Endothelial cell (in vitro differentiated cells): ENCODE results near the gene DNAJC3. TPM values are rescaled to one million over a fixed set of nuclear protein-coding genes. Genes with fewer than 3 reads are reported as not detected.

Source experiments
- DNase-seq: peaks from one replicate; pipeline ENCODE4 v3.0.0; 2021; ENCODE audit warnings: low spot score
- H3K27ac Mint-ChIP-seq: one replicate; pipeline ENCODE4 v1.8.0; 2021; ENCODE audit warnings: mixed read lengths, inconsistent platforms; ENCODE audit not compliant: unreplicated experiment
- H3K27me3 Mint-ChIP-seq: one replicate; pipeline ENCODE4 v1.8.0; 2021; ENCODE audit warnings: mild to moderate bottlenecking, moderate library complexity, mixed read lengths, inconsistent platforms; ENCODE audit not compliant: unreplicated experiment
- H3K36me3 Mint-ChIP-seq: one replicate; pipeline ENCODE4 v1.8.0; 2021; ENCODE audit warnings: mild to moderate bottlenecking, low read depth, mixed read lengths, inconsistent platforms; ENCODE audit not compliant: unreplicated experiment
- H3K4me1 Mint-ChIP-seq: one replicate; pipeline ENCODE4 v1.8.0; 2021; ENCODE audit warnings: mild to moderate bottlenecking, mixed read lengths, inconsistent platforms; ENCODE audit not compliant: unreplicated experiment
- H3K4me3 Mint-ChIP-seq: one replicate; pipeline ENCODE4 v1.8.0; 2021; ENCODE audit warnings: mild to moderate bottlenecking, mixed read lengths, inconsistent platforms; ENCODE audit not compliant: unreplicated experiment
- H3K9me3 Mint-ChIP-seq: one replicate; pipeline ENCODE4 v1.8.0; 2021; ENCODE audit warnings: mixed read lengths, inconsistent platforms; ENCODE audit not compliant: unreplicated experiment
- total RNA-seq: library from RNA; stranded (reverse); fragmentation: NEBNext Ultra II Directional; extraction: Animal tissue kit (Norgen Biotek cat#: 25700); gene quantifications from one replicate; pipeline ENCODE4 v1.2.1, GENCODE V29; 2021; ENCODE audit not compliant: unreplicated experiment
- TF ChIP-seq, protein P1 (sequence below): fragments of 200-600 bp; sonication (generic); IDR thresholded peaks from one replicate; pipeline ENCODE4 v1.5.0; 2021; ENCODE audit warnings: antibody characterized with exemption; ENCODE audit not compliant: unreplicated experiment

DNAJC3 gene
- total RNA-seq, 1 donor from 2014 or later = 50.3 TPM

DNA sequence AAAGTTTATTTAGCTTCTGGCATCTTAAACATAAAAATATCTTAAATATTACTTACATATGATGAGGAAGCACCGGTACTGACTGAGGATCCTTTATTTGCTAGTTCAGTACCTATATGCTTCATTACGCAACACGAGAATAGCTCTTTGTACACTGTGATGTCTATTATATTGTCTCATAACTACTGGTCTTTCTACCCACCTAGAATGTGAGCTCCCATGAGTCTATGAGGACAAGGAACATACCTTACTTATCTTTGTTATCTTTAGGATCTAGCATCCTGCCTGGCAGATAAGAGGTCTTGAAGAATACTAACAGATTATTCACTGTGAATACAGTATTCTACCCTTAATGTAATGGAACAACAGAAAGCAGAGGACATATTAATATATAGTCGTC lies 124.9 kb downstream of the DNAJC3 start:
- peaks cover 12% of the 10 kb centered on the region for H3K36me3 Mint-ChIP-seq
- H3K4me1 Mint-ChIP-seq = peaks cover 7% of the 10 kb centered on the region
- no peak overlapping the region for H3K27ac Mint-ChIP-seq
- peaks cover 1% of the 10 kb centered on the region for H3K27me3 Mint-ChIP-seq
- no peaks in the 10 kb centered on the region for H3K9me3 Mint-ChIP-seq
- TF ChIP-seq, protein P1, sequence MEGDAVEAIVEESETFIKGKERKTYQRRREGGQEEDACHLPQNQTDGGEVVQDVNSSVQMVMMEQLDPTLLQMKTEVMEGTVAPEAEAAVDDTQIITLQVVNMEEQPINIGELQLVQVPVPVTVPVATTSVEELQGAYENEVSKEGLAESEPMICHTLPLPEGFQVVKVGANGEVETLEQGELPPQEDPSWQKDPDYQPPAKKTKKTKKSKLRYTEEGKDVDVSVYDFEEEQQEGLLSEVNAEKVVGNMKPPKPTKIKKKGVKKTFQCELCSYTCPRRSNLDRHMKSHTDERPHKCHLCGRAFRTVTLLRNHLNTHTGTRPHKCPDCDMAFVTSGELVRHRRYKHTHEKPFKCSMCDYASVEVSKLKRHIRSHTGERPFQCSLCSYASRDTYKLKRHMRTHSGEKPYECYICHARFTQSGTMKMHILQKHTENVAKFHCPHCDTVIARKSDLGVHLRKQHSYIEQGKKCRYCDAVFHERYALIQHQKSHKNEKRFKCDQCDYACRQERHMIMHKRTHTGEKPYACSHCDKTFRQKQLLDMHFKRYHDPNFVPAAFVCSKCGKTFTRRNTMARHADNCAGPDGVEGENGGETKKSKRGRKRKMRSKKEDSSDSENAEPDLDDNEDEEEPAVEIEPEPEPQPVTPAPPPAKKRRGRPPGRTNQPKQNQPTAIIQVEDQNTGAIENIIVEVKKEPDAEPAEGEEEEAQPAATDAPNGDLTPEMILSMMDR = no peak
- no peak overlapping the region for H3K4me3 Mint-ChIP-seq
- DNase-seq = no peak

DNA sequence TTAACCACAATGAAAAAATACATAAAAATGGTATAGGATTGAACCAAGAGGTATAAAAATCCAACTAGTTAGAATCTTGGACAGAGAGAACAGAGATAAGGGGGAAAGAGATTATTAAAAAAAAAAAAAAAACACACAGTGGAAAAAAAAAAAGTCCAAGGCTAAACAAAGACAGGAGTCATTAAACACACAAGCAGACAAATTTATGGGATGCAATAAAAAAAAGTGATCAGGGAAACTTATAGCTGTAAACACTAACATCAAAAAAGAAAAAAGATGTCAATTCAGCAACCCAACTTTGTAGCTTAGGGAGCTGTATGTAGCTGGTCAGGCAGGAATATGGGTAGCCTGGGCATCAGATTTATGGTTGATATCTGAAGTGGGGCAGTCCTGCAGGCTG lies 129.0 kb downstream of the DNAJC3 start:
- peaks cover 7% of the 10 kb centered on the region for H3K4me1 Mint-ChIP-seq
- H3K27ac Mint-ChIP-seq = no peak overlapping the region
- TF ChIP-seq, protein P1 = no peak
- no peak overlapping the region for H3K4me3 Mint-ChIP-seq
- peaks cover 25% of the 10 kb centered on the region for H3K36me3 Mint-ChIP-seq
- no peaks in the 10 kb centered on the region for H3K27me3 Mint-ChIP-seq
- H3K9me3 Mint-ChIP-seq = no peaks in the 10 kb centered on the region
- DNase-seq = no peak

DNA sequence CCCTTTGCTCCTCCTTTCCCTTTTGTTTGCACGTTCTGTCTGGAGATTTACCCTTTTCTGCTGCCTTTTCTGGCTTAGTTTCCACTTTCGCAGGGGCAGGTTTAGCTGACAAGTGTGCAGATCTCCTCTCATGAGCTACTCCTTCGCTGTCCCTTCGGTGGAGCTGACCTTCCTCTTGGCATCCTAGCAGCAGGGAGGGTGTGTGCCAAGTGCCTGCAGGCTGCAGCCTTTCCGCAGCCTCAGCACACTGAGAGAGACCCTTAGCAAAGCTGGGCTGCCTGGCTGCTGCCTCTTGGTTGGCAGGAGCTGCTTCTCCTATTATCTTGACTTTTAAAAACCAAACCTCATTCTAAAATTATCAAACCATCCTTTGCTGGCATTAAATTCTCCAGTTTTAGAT lies 132.5 kb downstream of the DNAJC3 start:
- TF ChIP-seq, protein P1 = no peak
- Mint-ChIP-seq H3K4me1 (no peaks in the 10 kb centered on the region), H3K27me3 (peaks cover 3% of the 10 kb centered on the region), H3K4me3 (peak overlapping the region; percentile 43), H3K27ac (no peak overlapping the region), H3K9me3 (no peaks in the 10 kb centered on the region), H3K36me3 (peaks cover 32% of the 10 kb centered on the region)
- DNase-seq = no peak

DNA sequence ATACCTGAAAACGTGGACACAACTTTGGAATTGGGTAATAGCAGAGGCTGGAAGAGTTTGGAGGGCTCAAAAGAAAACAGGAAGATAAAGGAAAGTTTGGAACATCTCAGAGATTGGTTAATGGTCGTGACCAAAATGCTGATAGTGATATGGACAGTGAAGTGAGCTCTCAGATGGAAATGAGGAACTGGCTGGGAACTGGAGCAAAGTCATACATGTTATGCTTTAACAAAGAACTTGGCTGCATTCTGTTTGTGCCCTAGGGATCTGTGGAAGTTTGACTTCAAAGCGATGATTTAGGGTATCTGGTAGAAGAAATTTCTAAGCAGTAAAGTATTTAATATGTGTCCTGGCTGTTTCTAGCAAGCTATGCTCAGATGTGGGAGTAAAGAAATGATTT lies 136.2 kb downstream of the DNAJC3 start:
- TF ChIP-seq, protein P1 = no peak
- no peak overlapping the region for H3K27ac Mint-ChIP-seq
- peaks cover 3% of the 10 kb centered on the region for H3K27me3 Mint-ChIP-seq
- H3K36me3 Mint-ChIP-seq = peaks cover 26% of the 10 kb centered on the region
- H3K4me1 Mint-ChIP-seq = no peaks in the 10 kb centered on the region
- H3K4me3 Mint-ChIP-seq = peak overlapping the region; percentile 26
- H3K9me3 Mint-ChIP-seq = no peaks in the 10 kb centered on the region
- no peak for DNase-seq

DNA sequence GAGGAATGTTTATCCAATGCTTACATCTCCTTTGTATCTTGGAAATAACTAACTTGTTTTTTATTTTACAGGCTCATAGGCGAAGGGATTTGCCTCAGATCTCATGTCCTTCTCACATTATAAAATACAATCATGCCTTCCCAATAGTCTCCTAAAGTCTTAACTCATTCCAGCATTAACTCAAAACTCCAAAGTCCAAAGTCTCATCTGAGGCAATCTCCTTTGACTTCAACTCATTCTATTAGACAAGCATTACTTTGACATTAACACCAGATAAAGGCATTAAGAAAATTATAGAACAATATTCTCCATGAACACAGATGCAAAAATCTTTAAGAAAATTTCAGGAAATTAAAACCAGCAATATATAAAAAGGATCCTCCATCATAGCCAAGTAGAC lies 137.6 kb downstream of the DNAJC3 start:
- no peak for DNase-seq
- peaks cover 3% of the 10 kb centered on the region for H3K27me3 Mint-ChIP-seq
- H3K4me3 Mint-ChIP-seq = peak overlapping the region; percentile 43
- TF ChIP-seq, protein P1 = no peak
- H3K4me1 Mint-ChIP-seq = no peaks in the 10 kb centered on the region
- H3K9me3 Mint-ChIP-seq = no peaks in the 10 kb centered on the region
- no peak overlapping the region for H3K27ac Mint-ChIP-seq
- peaks cover 20% of the 10 kb centered on the region for H3K36me3 Mint-ChIP-seq
